Measurements from ENCODE around the gene TMEM150C.

Gene TMEM150C

DNA sequence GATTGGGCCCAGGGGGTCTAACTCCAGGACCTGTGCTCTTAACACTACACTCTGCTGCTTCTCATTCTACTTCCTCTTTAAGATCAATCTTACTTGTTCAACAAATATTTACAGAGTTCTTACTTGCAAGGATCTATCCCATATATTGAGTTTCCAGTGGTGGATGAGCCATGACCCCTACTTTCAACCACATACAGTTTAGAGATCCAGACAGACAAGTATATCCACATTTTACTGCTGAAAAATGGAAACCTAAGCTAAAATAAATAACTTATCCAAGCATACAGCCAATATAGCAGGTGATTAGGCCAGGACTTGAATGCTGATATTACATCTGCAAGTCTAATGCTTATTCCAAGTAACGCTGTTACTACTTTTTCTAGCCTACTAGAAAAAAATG is 18.7 kb downstream of the TMEM150C start:
- ChIA-PET CTCF (interaction anchor here (1.0 kb wide), 1 partner anchor 23 kb away, joined by 3 read pairs; no protein-coding TSS in a partner anchor), POLR2A (no interaction called here)
- TF ChIP-seq, protein P1, sequence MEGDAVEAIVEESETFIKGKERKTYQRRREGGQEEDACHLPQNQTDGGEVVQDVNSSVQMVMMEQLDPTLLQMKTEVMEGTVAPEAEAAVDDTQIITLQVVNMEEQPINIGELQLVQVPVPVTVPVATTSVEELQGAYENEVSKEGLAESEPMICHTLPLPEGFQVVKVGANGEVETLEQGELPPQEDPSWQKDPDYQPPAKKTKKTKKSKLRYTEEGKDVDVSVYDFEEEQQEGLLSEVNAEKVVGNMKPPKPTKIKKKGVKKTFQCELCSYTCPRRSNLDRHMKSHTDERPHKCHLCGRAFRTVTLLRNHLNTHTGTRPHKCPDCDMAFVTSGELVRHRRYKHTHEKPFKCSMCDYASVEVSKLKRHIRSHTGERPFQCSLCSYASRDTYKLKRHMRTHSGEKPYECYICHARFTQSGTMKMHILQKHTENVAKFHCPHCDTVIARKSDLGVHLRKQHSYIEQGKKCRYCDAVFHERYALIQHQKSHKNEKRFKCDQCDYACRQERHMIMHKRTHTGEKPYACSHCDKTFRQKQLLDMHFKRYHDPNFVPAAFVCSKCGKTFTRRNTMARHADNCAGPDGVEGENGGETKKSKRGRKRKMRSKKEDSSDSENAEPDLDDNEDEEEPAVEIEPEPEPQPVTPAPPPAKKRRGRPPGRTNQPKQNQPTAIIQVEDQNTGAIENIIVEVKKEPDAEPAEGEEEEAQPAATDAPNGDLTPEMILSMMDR (IDR thresholded peaks at IDR 0.05; ENCODE audit: control extremely low read depth, extremely low read depth, low read depth, missing control alignments), result no peak
- DNase-seq (ENCODE audit: extremely low spot score), result no peak

DNA sequence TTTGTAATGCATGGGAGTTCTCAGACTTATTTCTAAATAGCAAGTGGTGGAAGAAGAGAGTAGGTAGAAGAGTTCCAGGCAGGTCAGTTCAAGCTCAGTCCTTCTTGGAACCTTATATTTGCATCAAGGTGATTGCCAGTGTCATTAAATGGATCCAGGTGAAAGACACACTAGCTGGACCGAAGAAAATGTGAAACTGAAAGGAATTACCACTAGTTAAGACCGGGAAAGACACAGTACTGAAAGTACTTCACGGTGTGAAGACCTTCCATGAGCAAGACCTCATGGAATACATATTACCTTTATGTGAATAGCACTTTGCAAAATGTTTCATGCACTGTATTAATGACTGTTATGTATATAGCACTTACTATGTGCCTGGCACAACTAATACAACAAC is 19.1 kb downstream of the TMEM150C start:
- ChIA-PET POLR2A (no interaction called here), CTCF (interaction anchor here (1.3 kb wide), 1 partner anchor 10 kb away, joined by 3 read pairs; no protein-coding TSS in a partner anchor)
- TF ChIP-seq, protein P1 (IDR thresholded peaks at IDR 0.05; ENCODE audit: control extremely low read depth, extremely low read depth, low read depth, missing control alignments), result no peak
- no peak for DNase-seq (ENCODE audit: extremely low spot score)

DNA sequence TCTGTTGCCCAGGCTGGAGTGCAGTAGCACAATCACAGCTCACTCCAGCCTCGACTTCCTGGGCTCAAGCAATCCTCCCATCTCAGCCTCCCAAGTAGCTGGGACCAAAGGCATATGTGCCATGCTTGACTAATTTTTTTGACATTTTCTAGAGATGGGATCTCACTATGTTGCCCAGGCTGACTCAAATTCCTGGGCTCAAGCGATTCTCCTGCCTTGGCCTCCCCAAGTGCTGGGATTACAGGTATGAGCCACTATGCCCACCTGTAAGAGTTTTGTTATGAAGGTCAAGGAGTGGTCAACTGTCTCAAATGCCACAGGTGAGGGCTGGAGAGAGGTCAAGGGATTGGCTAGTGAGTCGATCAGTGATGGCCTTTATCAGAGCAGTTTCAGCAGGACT is 32.5 kb downstream of the TMEM150C start:
- DNase-seq (ENCODE audit: extremely low spot score), result no peak
- TF ChIP-seq, protein P1 (IDR thresholded peaks at IDR 0.05; ENCODE audit: control extremely low read depth, extremely low read depth, low read depth, missing control alignments), result no peak
- POLR2A ChIA-PET, result no interaction called here
- CTCF ChIA-PET, result no interaction called here

DNA sequence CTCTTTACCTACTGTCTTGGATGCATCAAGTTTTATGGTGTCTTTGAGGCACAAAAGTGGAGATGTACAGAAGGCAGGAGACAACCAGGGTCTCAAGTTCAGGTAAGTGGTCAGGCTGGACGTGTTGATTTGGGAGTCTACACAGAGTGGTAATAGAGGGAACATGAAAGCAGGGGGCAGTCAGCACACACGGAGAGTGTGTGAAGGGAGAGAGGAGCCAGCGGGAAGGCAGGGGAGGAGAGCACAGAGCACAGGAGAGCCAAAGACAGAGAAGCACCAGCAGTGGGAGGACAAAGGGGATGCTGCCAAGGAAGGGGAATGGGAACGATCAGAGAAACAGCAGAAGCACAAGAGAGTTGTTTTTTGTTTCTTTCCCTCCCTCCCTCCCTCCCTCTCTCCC is 32.9 kb downstream of the TMEM150C start:
- POLR2A ChIA-PET, result no interaction called here
- CTCF ChIA-PET, result no interaction called here
- no peak for DNase-seq (ENCODE audit: extremely low spot score)
- TF ChIP-seq, protein P1 (IDR thresholded peaks at IDR 0.05; ENCODE audit: control extremely low read depth, extremely low read depth, low read depth, missing control alignments), result no peak

DNA sequence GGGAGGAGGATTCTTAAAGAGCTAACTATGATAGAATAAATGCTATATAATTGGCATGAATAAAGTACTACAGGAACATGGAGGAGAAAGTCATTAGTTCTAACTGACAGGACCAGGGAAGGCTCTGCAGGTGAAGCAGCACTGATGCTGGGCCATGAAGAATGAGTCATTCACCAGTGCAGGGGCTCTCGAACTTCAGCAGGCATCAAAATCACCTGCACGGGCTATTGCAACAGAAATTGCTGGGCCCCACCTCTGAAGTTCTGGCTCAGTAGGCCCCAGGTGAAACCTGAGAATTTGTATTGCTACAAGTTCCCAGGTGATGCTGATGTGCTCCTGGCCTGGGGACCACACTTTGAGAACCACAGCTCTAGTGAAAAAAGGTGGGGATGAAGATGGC is 33.7 kb downstream of the TMEM150C start:
- TF ChIP-seq, protein P1 (IDR thresholded peaks at IDR 0.05; ENCODE audit: control extremely low read depth, extremely low read depth, low read depth, missing control alignments), result no peak
- ChIA-PET CTCF (interaction anchor here (1.7 kb wide), 1 partner anchor 27 kb away, joined by 5 read pairs; no protein-coding TSS in a partner anchor), POLR2A (no interaction called here)
- no peak for DNase-seq (ENCODE audit: extremely low spot score)

DNA sequence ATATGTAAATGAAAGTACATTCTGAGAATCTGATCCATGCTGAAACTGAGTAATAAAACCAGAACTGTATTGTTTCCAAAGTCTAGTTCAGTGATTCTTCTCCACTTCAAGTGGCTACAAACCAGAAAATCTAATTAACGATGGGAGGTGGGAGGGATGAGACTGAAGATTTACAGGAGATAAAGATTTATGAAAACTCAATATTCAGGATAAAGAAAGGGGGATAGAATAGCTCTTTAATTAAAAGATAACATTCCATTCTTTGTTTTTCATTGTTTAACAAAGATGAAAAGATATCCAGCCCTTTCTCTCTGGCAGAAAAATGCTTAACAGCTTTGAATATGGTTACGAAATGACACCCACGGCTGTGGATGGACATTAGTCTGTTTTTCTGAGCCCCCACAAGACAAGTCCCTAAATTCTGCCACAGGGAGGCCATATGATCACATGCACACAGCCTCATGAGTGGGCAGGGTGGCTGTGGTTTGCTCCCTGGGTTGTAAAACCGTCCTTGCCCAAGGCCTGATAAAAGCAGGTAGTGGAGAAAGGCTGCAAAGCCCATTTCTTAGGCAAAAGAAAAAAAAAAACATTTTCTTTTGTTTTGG is 36.4 kb downstream of the TMEM150C start:
- ChIA-PET CTCF (no interaction called here), POLR2A (no interaction called here)
- no peak for DNase-seq (ENCODE audit: extremely low spot score)
- TF ChIP-seq, protein P1 (IDR thresholded peaks at IDR 0.05; ENCODE audit: control extremely low read depth, extremely low read depth, low read depth, missing control alignments), result no peak

Measured in GM10248 (cell line).